ENCODE data around the gene SCN5A.

Gene SCN5A

GRCh38 chr3:38649500-38650247 is at the start of gene SCN5A:
SCN5A (minus strand) TSS chr3:38649687; CDS start chr3:38633307, 16,380 bp downstream.
- H3K27ac Mint-ChIP-seq, result no peak within 1 kb of the TSS
- DNase-seq (ENCODE audit: low spot score in 2 of 2), result peak in 1 of 2 donors; percentile 58
- no peaks in the 10 kb centered on the region for H3K36me3 Mint-ChIP-seq
- H3K9me3 Mint-ChIP-seq, result no peaks in the 10 kb centered on the region
- H3K4me3 Mint-ChIP-seq, result peak within 1 kb of the TSS; percentile 63
- H3K4me1 Mint-ChIP-seq, result peaks cover 6% of the 10 kb centered on the region
- ATAC-seq, result peak; percentile 81

DNA sequence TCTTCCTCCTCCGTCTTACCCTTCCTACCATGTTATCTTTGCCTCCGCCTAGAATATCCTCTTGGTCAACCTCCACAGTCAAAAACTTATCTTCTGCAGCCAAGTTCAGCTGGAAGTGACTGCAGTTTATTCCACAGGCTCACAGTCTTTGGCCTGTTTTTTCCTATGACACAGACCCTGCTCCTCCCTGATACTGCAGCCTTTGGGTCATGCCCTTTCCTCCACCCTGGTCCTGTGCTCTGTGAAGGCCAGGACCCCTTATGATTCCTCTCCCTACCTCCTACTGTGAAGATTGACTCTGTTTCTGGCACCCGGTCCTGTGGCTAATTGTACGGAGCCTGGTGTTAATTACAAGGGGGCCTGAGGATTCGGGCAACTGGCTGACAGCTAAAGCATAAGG is 49.3 kb upstream of the SCN5A start:
- no peaks in the 10 kb centered on the region for H3K4me1 Mint-ChIP-seq
- no peak for ATAC-seq
- no peak for DNase-seq (ENCODE audit: low spot score in 2 of 2)
- H3K9me3 Mint-ChIP-seq, result no peaks in the 10 kb centered on the region
- no peak overlapping the region for H3K27ac Mint-ChIP-seq
- no peaks in the 10 kb centered on the region for H3K36me3 Mint-ChIP-seq
- H3K4me3 Mint-ChIP-seq, result no peak overlapping the region

DNA sequence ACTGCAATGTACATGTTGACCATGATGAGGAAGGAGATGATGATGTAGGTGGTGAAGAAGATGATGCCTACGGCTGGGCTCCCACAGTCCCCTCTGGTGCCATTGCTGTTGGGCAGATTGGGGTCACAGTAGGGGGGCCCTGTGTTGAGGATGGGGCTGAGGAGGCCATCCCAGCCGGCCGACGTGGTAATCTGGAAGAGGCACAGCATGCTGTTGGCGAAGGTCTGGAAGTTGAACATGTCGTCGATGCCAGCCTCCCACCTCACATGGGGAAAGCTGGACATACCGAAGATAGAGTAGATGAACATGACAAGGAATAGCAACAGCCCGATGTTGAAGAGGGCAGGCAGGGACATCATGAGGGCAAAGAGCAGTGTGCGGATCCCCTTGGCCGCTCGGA is 48.6 kb upstream of the SCN5A start:
- no peak overlapping the region for H3K27ac Mint-ChIP-seq
- H3K36me3 Mint-ChIP-seq, result no peaks in the 10 kb centered on the region
- H3K4me3 Mint-ChIP-seq, result no peak overlapping the region
- no peak for ATAC-seq
- H3K4me1 Mint-ChIP-seq, result no peaks in the 10 kb centered on the region
- no peaks in the 10 kb centered on the region for H3K9me3 Mint-ChIP-seq
- no peak for DNase-seq (ENCODE audit: low spot score in 2 of 2)

DNA sequence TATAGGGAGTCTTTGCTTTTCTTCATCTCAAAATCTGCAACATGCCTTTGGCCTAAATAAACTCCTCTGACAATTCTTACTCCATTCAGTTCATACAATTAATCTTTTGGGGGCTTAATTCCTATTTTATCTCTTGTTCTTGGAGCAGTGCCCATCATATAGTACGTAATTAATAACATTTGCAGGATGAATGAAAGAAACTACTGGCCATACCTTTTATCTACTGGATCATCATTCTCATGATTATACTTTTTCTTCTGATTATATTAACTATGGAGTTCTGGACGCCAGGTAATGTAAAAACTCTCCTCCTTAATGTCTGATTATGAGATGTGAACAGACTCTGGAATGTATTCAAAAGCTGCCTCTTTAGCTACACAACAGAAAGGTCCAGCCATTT is 46.5 kb upstream of the SCN5A start:
- no peaks in the 10 kb centered on the region for H3K36me3 Mint-ChIP-seq
- no peak overlapping the region for H3K27ac Mint-ChIP-seq
- ATAC-seq (no peak), DNase-seq (ENCODE audit: low spot score in 2 of 2) (no peak)
- H3K4me3 Mint-ChIP-seq, result no peak overlapping the region
- H3K4me1 Mint-ChIP-seq, result no peaks in the 10 kb centered on the region
- H3K9me3 Mint-ChIP-seq, result no peaks in the 10 kb centered on the region

DNA sequence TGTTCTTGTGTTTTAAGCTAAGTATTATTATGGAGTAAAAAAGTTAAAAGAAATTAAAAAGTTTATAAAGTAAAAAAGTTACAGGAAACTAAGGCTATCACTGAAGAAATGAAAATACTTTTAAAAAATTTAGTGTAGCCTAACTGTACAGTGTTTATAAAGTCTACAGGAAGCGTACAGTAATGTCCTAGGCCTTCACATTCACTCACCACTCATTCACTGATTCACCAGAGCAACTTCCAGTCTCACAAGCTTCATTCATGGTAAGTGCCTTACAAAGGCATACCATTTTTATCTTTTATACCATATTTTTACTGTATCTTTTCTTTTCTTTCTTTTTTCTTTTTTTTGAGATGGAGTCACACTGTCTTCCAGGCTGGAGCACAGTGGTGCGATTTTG is 40.7 kb upstream of the SCN5A start:
- Mint-ChIP-seq H3K4me1 (no peaks in the 10 kb centered on the region), H3K36me3 (no peaks in the 10 kb centered on the region), H3K9me3 (no peaks in the 10 kb centered on the region), H3K27ac (no peak overlapping the region), H3K4me3 (no peak overlapping the region)
- no peak for DNase-seq (ENCODE audit: low spot score in 2 of 2)
- ATAC-seq, result no peak

DNA sequence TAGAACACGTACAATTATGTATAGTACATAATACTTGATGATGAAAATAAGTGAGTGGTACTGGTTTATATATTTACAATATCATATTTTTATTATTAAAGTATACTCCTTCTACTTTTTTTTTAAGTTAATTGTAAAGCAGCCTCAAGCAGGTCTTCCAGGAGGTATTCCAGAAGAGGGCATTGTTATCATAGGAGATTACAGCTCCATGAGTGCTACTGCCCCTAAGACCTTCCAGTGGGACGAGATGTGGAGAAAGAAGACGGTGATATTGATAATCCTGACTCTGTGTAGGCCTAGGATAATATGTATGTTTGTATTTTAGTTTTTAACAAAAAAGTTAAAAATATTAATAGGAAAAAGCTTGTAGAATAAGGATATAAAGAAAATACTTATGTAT is 40.3 kb upstream of the SCN5A start:
- Mint-ChIP-seq H3K4me1 (no peaks in the 10 kb centered on the region), H3K27ac (no peak overlapping the region), H3K9me3 (no peaks in the 10 kb centered on the region), H3K4me3 (no peak overlapping the region), H3K36me3 (no peaks in the 10 kb centered on the region)
- no peak for DNase-seq (ENCODE audit: low spot score in 2 of 2)
- ATAC-seq, result no peak

- no peaks in the 10 kb centered on the region for H3K36me3 Mint-ChIP-seq
- no peak overlapping the region for H3K27ac Mint-ChIP-seq
- ATAC-seq, result no peak
- no peaks in the 10 kb centered on the region for H3K4me1 Mint-ChIP-seq
- H3K4me3 Mint-ChIP-seq, result no peak overlapping the region
- H3K9me3 Mint-ChIP-seq, result no peaks in the 10 kb centered on the region
- no peak for DNase-seq (ENCODE audit: low spot score in 2 of 2)
Measured at GRCh38 chr3:38689346-38689745, 39.9 kb upstream of the SCN5A start.

GRCh38 chr3:38687321-38687720 is 37.8 kb upstream of the SCN5A start:
- Mint-ChIP-seq H3K4me1 (no peaks in the 10 kb centered on the region), H3K27ac (no peak overlapping the region), H3K36me3 (no peaks in the 10 kb centered on the region), H3K4me3 (no peak overlapping the region), H3K9me3 (no peaks in the 10 kb centered on the region)
- DNase-seq (ENCODE audit: low spot score in 2 of 2), result no peak
- ATAC-seq, result no peak

DNA sequence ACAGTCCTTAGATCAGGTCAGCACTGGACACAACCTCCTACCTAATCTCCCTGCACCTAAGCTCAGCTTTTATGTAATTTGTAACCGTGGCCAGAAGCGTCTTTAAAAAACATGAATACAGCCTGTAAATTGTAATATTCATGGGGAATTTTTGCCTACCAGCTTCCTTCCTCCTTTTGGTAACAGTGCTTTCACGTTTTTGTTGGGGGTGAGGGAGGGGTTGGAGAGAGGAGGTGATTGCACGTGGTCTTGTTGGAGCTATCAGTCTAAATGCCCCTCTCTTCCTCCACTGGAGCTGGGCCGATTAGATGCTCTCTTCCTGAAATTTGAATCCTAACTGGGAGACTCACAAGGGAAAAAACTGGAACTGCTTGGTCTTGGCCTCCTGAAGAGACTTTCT is 35.1 kb upstream of the SCN5A start:
- H3K9me3 Mint-ChIP-seq, result no peaks in the 10 kb centered on the region
- H3K4me1 Mint-ChIP-seq, result no peaks in the 10 kb centered on the region
- H3K36me3 Mint-ChIP-seq, result no peaks in the 10 kb centered on the region
- H3K4me3 Mint-ChIP-seq, result no peak overlapping the region
- ATAC-seq, result no peak
- no peak for DNase-seq (ENCODE audit: low spot score in 2 of 2)
- no peak overlapping the region for H3K27ac Mint-ChIP-seq

DNA sequence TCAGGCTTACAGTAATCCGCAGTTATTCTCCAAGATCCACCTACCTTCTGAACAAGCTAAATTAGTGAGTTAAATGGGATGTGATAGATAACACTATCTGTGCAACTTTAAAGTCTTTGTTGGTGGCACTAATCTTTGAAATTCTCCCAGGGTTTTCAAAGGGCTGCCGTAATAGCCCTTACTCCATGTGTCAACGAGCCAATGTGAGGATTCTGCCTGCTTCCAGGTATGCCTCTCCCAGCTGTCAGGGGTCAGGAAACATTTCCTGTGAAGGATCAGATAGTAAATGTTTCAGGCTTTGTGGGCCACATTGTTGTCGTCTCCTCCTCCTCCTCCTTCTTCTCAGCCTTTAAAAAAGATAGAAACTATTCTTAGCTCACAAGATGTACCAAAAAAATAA is 20.2 kb upstream of the SCN5A start:
- H3K4me3 Mint-ChIP-seq, result no peak overlapping the region
- DNase-seq (ENCODE audit: low spot score in 2 of 2), result no peak
- ATAC-seq, result no peak
- no peaks in the 10 kb centered on the region for H3K9me3 Mint-ChIP-seq
- H3K27ac Mint-ChIP-seq, result no peak overlapping the region
- no peaks in the 10 kb centered on the region for H3K4me1 Mint-ChIP-seq
- H3K36me3 Mint-ChIP-seq, result no peaks in the 10 kb centered on the region

DNA sequence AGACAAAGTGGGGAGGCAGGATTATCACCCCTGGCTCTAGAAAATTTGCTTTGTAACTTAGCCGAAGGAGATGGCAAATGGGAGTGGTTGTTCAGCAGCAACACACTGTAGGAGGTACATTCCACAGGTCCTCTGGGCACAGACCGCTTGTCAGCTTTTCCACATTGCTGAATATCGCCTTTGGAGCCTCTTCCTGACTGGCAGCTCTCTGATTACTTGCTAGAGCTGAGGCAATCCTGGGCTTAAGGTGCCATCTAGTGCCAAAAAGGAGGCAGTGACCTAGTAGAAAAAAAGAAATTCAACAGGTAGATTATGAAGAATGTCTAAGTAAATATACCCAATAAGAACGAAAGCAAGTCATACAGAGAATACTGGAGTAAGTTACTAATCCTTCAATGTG is 13.1 kb upstream of the SCN5A start:
- H3K27ac Mint-ChIP-seq, result no peak overlapping the region
- H3K36me3 Mint-ChIP-seq, result no peaks in the 10 kb centered on the region
- ATAC-seq (no peak), DNase-seq (ENCODE audit: low spot score in 2 of 2) (no peak)
- H3K9me3 Mint-ChIP-seq, result peaks cover 9% of the 10 kb centered on the region
- H3K4me3 Mint-ChIP-seq, result no peak overlapping the region
- H3K4me1 Mint-ChIP-seq, result no peaks in the 10 kb centered on the region

DNA sequence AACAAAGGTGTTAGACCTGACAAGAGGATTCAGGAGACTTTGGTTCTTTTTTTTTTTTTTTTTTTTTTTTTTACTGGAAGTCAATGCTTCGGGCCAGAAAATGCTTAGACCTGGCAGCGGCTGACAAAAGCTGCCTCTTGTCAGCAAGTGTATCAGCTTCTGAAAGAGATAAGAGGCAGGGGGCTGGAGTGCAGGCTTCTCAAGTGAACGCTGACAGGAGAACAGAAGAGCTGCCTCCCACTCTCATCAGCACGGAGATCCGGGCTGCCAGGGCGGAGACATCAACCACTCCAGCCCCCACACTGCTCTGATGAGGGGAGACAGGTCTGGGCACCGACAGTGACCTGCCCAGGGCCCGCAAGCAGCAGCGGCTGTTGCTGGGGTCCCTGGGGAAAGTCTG is 9.4 kb upstream of the SCN5A start:
- Mint-ChIP-seq H3K4me3 (no peak overlapping the region), H3K4me1 (no peaks in the 10 kb centered on the region), H3K9me3 (peaks cover 9% of the 10 kb centered on the region), H3K36me3 (no peaks in the 10 kb centered on the region), H3K27ac (no peak overlapping the region)
- DNase-seq (ENCODE audit: low spot score in 2 of 2) (no peak), ATAC-seq (no peak)

GRCh38 chr3:38657369-38657768 is 7.9 kb upstream of the SCN5A start:
- no peak overlapping the region for H3K4me3 Mint-ChIP-seq
- H3K9me3 Mint-ChIP-seq, result no peaks in the 10 kb centered on the region
- no peak for DNase-seq (ENCODE audit: low spot score in 2 of 2)
- H3K36me3 Mint-ChIP-seq, result no peaks in the 10 kb centered on the region
- ATAC-seq, result no peak
- no peaks in the 10 kb centered on the region for H3K4me1 Mint-ChIP-seq
- no peak overlapping the region for H3K27ac Mint-ChIP-seq

GRCh38 chr3:38655708-38656300 is 6.3 kb upstream of the SCN5A start:
- DNase-seq (ENCODE audit: low spot score in 2 of 2) (peak in 1 of 2 donors; percentile 1), ATAC-seq (peak; percentile 41)
- Mint-ChIP-seq H3K9me3 (no peaks in the 10 kb centered on the region), H3K4me3 (no peak overlapping the region), H3K36me3 (no peaks in the 10 kb centered on the region), H3K4me1 (no peaks in the 10 kb centered on the region), H3K27ac (no peak overlapping the region)

DNA sequence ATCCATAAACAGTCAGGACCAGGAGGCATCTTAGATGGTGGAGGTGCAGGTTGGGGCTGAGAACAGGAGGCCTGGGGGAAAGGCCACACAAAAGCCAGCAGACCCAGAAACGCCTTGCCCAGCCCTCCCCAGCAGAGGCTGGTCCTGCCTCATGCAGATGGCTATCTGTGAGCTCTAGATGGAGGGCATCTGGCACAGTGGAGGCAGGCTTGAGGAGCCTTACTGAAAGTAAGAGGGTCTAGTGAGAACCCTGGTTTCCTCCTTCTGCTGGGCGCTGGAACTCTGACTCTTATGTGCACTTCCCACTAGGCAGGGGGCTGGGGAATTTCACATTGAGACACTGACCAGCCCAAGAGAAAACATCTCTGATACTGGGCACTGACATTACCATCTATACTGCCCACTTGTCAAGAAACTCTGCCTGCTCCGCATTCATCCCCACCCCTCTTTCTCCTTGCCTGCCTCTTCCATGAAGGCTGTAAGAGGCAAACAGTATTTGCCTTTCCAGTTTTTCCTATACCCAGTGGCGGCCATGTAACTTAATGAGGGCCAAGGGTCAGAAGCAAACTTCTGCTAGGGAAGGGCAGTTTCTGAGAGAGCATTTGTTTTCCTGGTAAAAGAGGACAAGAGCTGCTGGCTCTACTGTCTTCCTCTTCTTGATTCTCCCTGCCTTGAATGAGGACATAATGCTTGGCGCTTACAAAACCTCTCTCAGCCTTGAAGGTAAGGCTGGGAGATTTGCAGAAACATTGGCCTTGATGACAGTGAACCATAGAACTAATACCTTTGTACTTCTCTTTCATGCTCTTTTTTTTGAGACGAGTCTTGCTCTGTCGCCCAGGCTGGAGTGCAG is 4.4 kb upstream of the SCN5A start:
- ATAC-seq (no peak), DNase-seq (ENCODE audit: low spot score in 2 of 2) (no peak)
- peaks cover under 1% of the 10 kb centered on the region for H3K4me1 Mint-ChIP-seq
- H3K36me3 Mint-ChIP-seq, result no peaks in the 10 kb centered on the region
- no peak overlapping the region for H3K4me3 Mint-ChIP-seq
- H3K27ac Mint-ChIP-seq, result no peak overlapping the region
- no peaks in the 10 kb centered on the region for H3K9me3 Mint-ChIP-seq

GRCh38 chr3:38652934-38653333 is 3.4 kb upstream of the SCN5A start:
- Mint-ChIP-seq H3K4me1 (peaks cover 6% of the 10 kb centered on the region), H3K9me3 (no peaks in the 10 kb centered on the region), H3K27ac (no peak overlapping the region), H3K36me3 (no peaks in the 10 kb centered on the region), H3K4me3 (no peak overlapping the region)
- no peak for DNase-seq (ENCODE audit: low spot score in 2 of 2)
- no peak for ATAC-seq

Measured in stimulated activated effector memory CD8-positive, alpha-beta T cell treated with anti-CD3 and anti-CD28 coated beads, Interleukin-12 subunit alpha, Interleukin-12 subunit beta, amount 100 ng/mL, for 72 hours (primary cell).